ENCODE measurements around the gene GOLGA6A. TPM values are rescaled to one million over a fixed set of nuclear protein-coding genes. Genes with fewer than 3 reads are reported as not detected.
"Not testable (repeated sequence)": the region's sequence is repeated elsewhere in the genome, so short reads cannot be mapped to it uniquely, and the experiment has no call there.

Gene GOLGA6A
- total RNA-seq, 1 donor from 2014 or later: 0.08 TPM

- peak; percentile 92 for ATAC-seq
Measured at GRCh38 chr15:74099963-74100733, 17.8 kb upstream of the GOLGA6A start.

- ATAC-seq: not testable (repeated sequence)
Measured at GRCh38 chr15:74096753-74097474, 14.6 kb upstream of the GOLGA6A start.

- not testable (repeated sequence) for ATAC-seq
Measured at GRCh38 chr15:74095610-74096009, 13.3 kb upstream of the GOLGA6A start.

GRCh38 chr15:74094567-74094966 is 12.2 kb upstream of the GOLGA6A start:
- ATAC-seq: not testable (repeated sequence)

GRCh38 chr15:74075781-74076180 is 6.6 kb downstream of the GOLGA6A start:
- not testable (repeated sequence) for ATAC-seq

- not testable (repeated sequence) for ATAC-seq
Measured at GRCh38 chr15:74072614-74073337, 9.6 kb downstream of the GOLGA6A start.

GRCh38 chr15:74072132-74072531 is 10.2 kb downstream of the GOLGA6A start:
- ATAC-seq: not testable (repeated sequence)

- not testable (repeated sequence) for ATAC-seq
Measured at GRCh38 chr15:74071645-74072044, 10.7 kb downstream of the GOLGA6A start.

GRCh38 chr15:74065684-74066411 is 16.5 kb downstream of the GOLGA6A start:
- peak; percentile 83 for ATAC-seq

GRCh38 chr15:74064822-74065221 is 17.5 kb downstream of the GOLGA6A start:
- ATAC-seq: peak; percentile 56

GRCh38 chr15:74064183-74064582 is 18.2 kb downstream of the GOLGA6A start:
- ATAC-seq: not testable (repeated sequence)

- not testable (repeated sequence) for ATAC-seq
Measured at GRCh38 chr15:74063425-74064146, 18.8 kb downstream of the GOLGA6A start.

- ATAC-seq: no peak
Measured at GRCh38 chr15:74062671-74063070, 19.7 kb downstream of the GOLGA6A start.

- no peak for ATAC-seq
Measured at GRCh38 chr15:74062236-74062635, 20.1 kb downstream of the GOLGA6A start.

GRCh38 chr15:74060251-74060650 is 22.1 kb downstream of the GOLGA6A start:
- ATAC-seq: no peak

GRCh38 chr15:74059050-74059833 is 23.1 kb downstream of the GOLGA6A start:
- not testable (repeated sequence) for ATAC-seq

- not testable (repeated sequence) for ATAC-seq
Measured at GRCh38 chr15:74056330-74056729, 26.0 kb downstream of the GOLGA6A start.

GRCh38 chr15:74055804-74056203 is 26.5 kb downstream of the GOLGA6A start:
- ATAC-seq: no peak

- peak; percentile 92 for ATAC-seq
Measured at GRCh38 chr15:74053941-74054529, 28.3 kb downstream of the GOLGA6A start.

- ATAC-seq: no peak
Measured at GRCh38 chr15:74053517-74053916, 28.8 kb downstream of the GOLGA6A start.
